ENCODE data around the gene CHCT1. TPM values are rescaled to one million over a fixed set of nuclear protein-coding genes. Genes with fewer than 3 reads are reported as not detected.

The CHCT1 gene
- total RNA-seq, 2 donors from 2014 or later: not detected

- Histone ChIP-seq H3K9me3 (no peaks in the 10 kb centered on the region), H3K36me3 (replicated peaks in 1 of 2; ENCODE audit: insufficient read depth in 1 of 2, low read depth in 2 of 2) (peaks cover 0 to 10% of the 10 kb centered on the region in 2 donors), H3K27ac (peak overlapping the region in 2 of 4 donors; percentile 8 to 14), H3K27me3 (no peaks in the 10 kb centered on the region), H3K4me3 (no peak overlapping the region), H3K4me1 (peaks cover 18% of the 10 kb centered on the region)
- ATAC-seq (no peak), DNase-seq (no peak)
- TF ChIP-seq CTCF (IDR thresholded peaks at IDR 0.05) (no peak), POLR2A (IDR thresholded peaks at IDR 0.05) (no peak)
- intact Hi-C loops (cut with DNase I): no loop called here
These were observed 46.1 kb downstream of the CHCT1 start for GRCh38 chr17:60468371-60468770.

- intact Hi-C loops (cut with DNase I): no loop called here
- WGBS, 2 donors: 98 to 99% methylated on average over 4 of the region's 4 CpGs
- no peak for TF ChIP-seq POLR2A (IDR thresholded peaks at IDR 0.05)
- TF ChIP-seq CTCF (IDR thresholded peaks at IDR 0.05): no peak
- ATAC-seq (no peak), DNase-seq (no peak)
- no peaks in the 10 kb centered on the region for H3K9me3 ChIP-seq
- peaks cover 18% of the 10 kb centered on the region for H3K4me1 ChIP-seq
- H3K27me3 ChIP-seq: no peaks in the 10 kb centered on the region
- H3K4me3 ChIP-seq: no peak overlapping the region
- H3K36me3 ChIP-seq (replicated peaks in 1 of 2; ENCODE audit: insufficient read depth in 1 of 2, low read depth in 2 of 2): no peaks in the 10 kb centered on the region
- H3K27ac ChIP-seq: no peak overlapping the region
These were observed 49.2 kb downstream of the CHCT1 start for GRCh38 chr17:60471451-60471850.

- 89% methylated on average over 1 of the region's 1 CpG for WGBS, 2 donors
- intact Hi-C loops (cut with DNase I): no loop called here
- Histone ChIP-seq H3K9me3 (no peaks in the 10 kb centered on the region), H3K36me3 (replicated peaks in 1 of 2; ENCODE audit: insufficient read depth in 1 of 2, low read depth in 2 of 2) (no peaks in the 10 kb centered on the region), H3K4me3 (no peak overlapping the region), H3K27me3 (no peaks in the 10 kb centered on the region), H3K4me1 (peaks cover 18% of the 10 kb centered on the region), H3K27ac (no peak overlapping the region)
- TF ChIP-seq CTCF (IDR thresholded peaks at IDR 0.05): no peak
- TF ChIP-seq POLR2A (IDR thresholded peaks at IDR 0.05): no peak
- ATAC-seq (no peak), DNase-seq (no peak)
These were observed 50.2 kb downstream of the CHCT1 start for GRCh38 chr17:60472449-60472848.

GRCh38 chr17:60473788-60474187, 51.5 kb downstream of the CHCT1 start:
- ATAC-seq: no peak
- peaks cover 0 to 3% of the 10 kb centered on the region in 2 donors for H3K36me3 ChIP-seq (replicated peaks in 1 of 2; ENCODE audit: insufficient read depth in 1 of 2, low read depth in 2 of 2)
- no peak overlapping the region for H3K27ac ChIP-seq
- intact Hi-C loops (cut with DNase I): no loop called here
- TF ChIP-seq POLR2A (IDR thresholded peaks at IDR 0.05): no peak
- no peak for TF ChIP-seq CTCF (IDR thresholded peaks at IDR 0.05)
- peaks cover 12% of the 10 kb centered on the region for H3K4me1 ChIP-seq
- no peak for DNase-seq
- no peak overlapping the region for H3K4me3 ChIP-seq
- H3K9me3 ChIP-seq: no peaks in the 10 kb centered on the region
- H3K27me3 ChIP-seq: no peaks in the 10 kb centered on the region

Other genes starting within 250 kb of the CHCT1 start
- 10 to 100 TPM; 15.8 to 19.7 TPM for gene USP32, start 30.4 kb upstream of the CHCT1 start, total RNA-seq
- gene APPBP2, start 103.8 kb downstream of the CHCT1 start, total RNA-seq: 10 to 100 TPM; 10.9 to 15.3 TPM
- 10 to 100 TPM in 1 of 2 donors, 1 to 10 TPM in 1; 6.5 to 15.5 TPM for gene PPM1D, start 177.7 kb downstream of the CHCT1 start, total RNA-seq

Data from body of pancreas (tissue), 4 donors.